Mesendoderm (in vitro differentiated cells): ENCODE data around the gene TYW1B.
"Not testable (repeated sequence)": the region's sequence is repeated elsewhere in the genome, so short reads cannot be mapped to it uniquely, and the experiment has no call there.

Experiments
- DNase-seq: peaks from one replicate; pipeline ENCODE4 v3.0.0; 2013
- H2AK5ac ChIP-seq: 2 replicates; pipeline ENCODE4 v1.6.1; 2013; ENCODE audit warnings: low read length, inconsistent platforms
- H2BK120ac ChIP-seq: 2 replicates; pipeline ENCODE4 v1.6.1; 2013; ENCODE audit warnings: low read depth, mild to moderate bottlenecking, low read length, moderate library complexity, mixed read lengths
- H2BK15ac ChIP-seq: replicated peaks from 2 replicates; pipeline ENCODE4 v1.6.1; 2013; ENCODE audit warnings: low read depth, mild to moderate bottlenecking, moderate library complexity
- H2BK5ac ChIP-seq: 2 replicates; pipeline ENCODE4 v1.6.1; 2013; ENCODE audit warnings: low read length, inconsistent platforms
- H3K18ac ChIP-seq: 2 replicates; pipeline ENCODE4 v1.6.1; 2013; ENCODE audit warnings: mild to moderate bottlenecking, low read length, mixed read lengths
- H3K23ac ChIP-seq: one replicate; pipeline ENCODE4 v1.6.1; 2013; ENCODE audit warnings: low read length
- H3K27ac ChIP-seq: 2 replicates; pipeline ENCODE4 v1.5.1; 2013; ENCODE audit warnings: low read depth, mild to moderate bottlenecking, inconsistent platforms, low read length, moderate library complexity
- H3K27me3 ChIP-seq: 2 replicates; pipeline ENCODE4 v1.6.1; 2013; ENCODE audit warnings: low read length, control low read depth, mild to moderate bottlenecking, inconsistent platforms; ENCODE audit not compliant: insufficient read depth, poor library complexity
- H3K36me3 ChIP-seq: 2 replicates; pipeline ENCODE4 v1.6.1; 2013; ENCODE audit warnings: low read length, inconsistent platforms; ENCODE audit not compliant: control insufficient read depth, insufficient read depth
- H3K4ac ChIP-seq: one replicate; pipeline ENCODE4 v1.6.1; 2013; ENCODE audit warnings: low read depth, mild to moderate bottlenecking, low read length, moderate library complexity
- H3K4me1 ChIP-seq: 2 replicates; pipeline ENCODE4 v1.6.1; 2013; ENCODE audit warnings: low read depth, low read length, inconsistent platforms; ENCODE audit not compliant: control insufficient read depth
- H3K4me2 ChIP-seq: 2 replicates; pipeline ENCODE4 v1.6.1; 2013; ENCODE audit warnings: low read length
- H3K4me3 ChIP-seq: 2 replicates; pipeline ENCODE4 v1.5.1; 2013; ENCODE audit warnings: mild to moderate bottlenecking, low read length
- H3K56ac ChIP-seq: one replicate; pipeline ENCODE4 v1.6.1; 2013; ENCODE audit warnings: low read length
- H3K79me1 ChIP-seq: 2 replicates; pipeline ENCODE4 v1.6.1; 2013; ENCODE audit warnings: low read length, inconsistent platforms
- H3K79me2 ChIP-seq: 2 replicates; pipeline ENCODE4 v1.6.1; 2013; ENCODE audit warnings: mild to moderate bottlenecking, low read length; ENCODE audit not compliant: control insufficient read depth, insufficient read depth
- H3K9ac ChIP-seq: 2 replicates; pipeline ENCODE4 v1.6.1; 2013; ENCODE audit warnings: low read length, inconsistent platforms
- H4K5ac ChIP-seq: one replicate; pipeline ENCODE4 v1.6.1; 2013; ENCODE audit warnings: low read length
- H4K8ac ChIP-seq: one replicate; pipeline ENCODE4 v1.6.1; 2013; ENCODE audit warnings: low read depth, mild to moderate bottlenecking, control low read depth, low read length, moderate library complexity
- WGBS: extraction: QIAGEN DNeasy Blood & Tissue Kit; methylation state at CpG from one replicate; pipeline ENCODE4 v1.1.7; 2013; ENCODE audit warnings: low lambda C conversion rate, missing lambda C conversion rate; ENCODE audit not compliant: insufficient coverage; ENCODE audit errors: extremely low coverage; 5-methylcytosine and 5-hydroxymethylcytosine counted together

Gene TYW1B

DNA sequence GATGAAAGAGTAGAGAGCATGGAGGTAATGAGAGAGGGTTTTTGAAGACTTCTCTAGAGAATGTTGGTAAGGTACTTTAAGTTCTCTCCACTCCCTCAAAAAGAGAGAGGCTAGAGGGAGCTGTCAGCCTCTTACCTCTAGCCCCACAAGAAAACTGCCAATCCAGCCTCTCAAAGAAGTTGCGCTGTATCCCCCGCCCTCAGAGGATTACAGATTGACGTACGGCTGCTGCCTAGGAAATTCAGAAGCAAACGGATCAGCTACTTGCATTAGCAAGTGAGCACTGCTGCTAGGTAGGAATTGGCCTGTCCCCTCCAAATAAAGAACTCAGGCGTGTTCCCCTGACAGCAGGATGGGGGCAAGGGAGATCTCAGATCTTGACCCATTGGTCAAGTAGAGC lies 34.2 kb downstream of the TYW1B start:
- Histone ChIP-seq H3K27me3 (no peaks in the 10 kb centered on the region), H2BK5ac (no peak overlapping the region), H3K4ac (no peak overlapping the region), H3K79me1 (no peaks in the 10 kb centered on the region), H3K9ac (no peak overlapping the region), H2BK120ac (no peak overlapping the region), H3K79me2 (no peaks in the 10 kb centered on the region), H3K4me3 (no peak overlapping the region), H2BK15ac (no peak overlapping the region), H4K5ac (no peak overlapping the region), H3K56ac (no peak overlapping the region), H2AK5ac (no peak overlapping the region), H3K27ac (no peak overlapping the region), H3K4me2 (no peak overlapping the region), H3K23ac (no peak overlapping the region), H3K36me3 (no peaks in the 10 kb centered on the region), H3K18ac (no peak overlapping the region), H3K4me1 (no peaks in the 10 kb centered on the region), H4K8ac (no peak overlapping the region)
- WGBS = no CpG with 5 or more reads among the region's 6 CpGs
- DNase-seq = no peak

DNA sequence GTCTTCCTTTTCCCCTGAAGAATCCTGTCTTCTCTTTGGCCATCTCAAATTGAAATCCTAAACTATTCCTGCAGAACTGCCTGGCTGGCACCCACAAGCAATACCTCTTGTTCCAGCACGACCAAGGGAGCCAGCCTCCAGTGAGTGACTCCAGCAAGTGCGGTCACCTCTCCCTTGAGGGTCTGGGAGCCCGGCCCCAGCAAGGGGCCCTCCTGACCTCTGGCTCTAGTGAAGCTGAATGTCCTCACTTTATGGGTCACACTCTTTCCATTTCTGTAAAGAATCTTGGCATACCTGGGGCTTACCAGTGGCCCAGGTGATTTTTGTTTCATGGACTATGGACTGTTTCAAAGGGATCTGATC lies 37.3 kb downstream of the TYW1B start:
- H3K18ac ChIP-seq, H3K4me2 ChIP-seq, H2BK120ac ChIP-seq, H4K5ac ChIP-seq, H3K79me2 ChIP-seq, H2BK5ac ChIP-seq, H3K36me3 ChIP-seq, H3K27me3 ChIP-seq, H3K9ac ChIP-seq, H3K4me1 ChIP-seq, H3K23ac ChIP-seq, H3K4ac ChIP-seq, DNase-seq, H3K4me3 ChIP-seq, H3K56ac ChIP-seq, H3K27ac ChIP-seq, H2BK15ac ChIP-seq, H2AK5ac ChIP-seq, H3K79me1 ChIP-seq, H4K8ac ChIP-seq: not testable (repeated sequence)
- WGBS = no CpG with 5 or more reads among the region's 3 CpGs

DNA sequence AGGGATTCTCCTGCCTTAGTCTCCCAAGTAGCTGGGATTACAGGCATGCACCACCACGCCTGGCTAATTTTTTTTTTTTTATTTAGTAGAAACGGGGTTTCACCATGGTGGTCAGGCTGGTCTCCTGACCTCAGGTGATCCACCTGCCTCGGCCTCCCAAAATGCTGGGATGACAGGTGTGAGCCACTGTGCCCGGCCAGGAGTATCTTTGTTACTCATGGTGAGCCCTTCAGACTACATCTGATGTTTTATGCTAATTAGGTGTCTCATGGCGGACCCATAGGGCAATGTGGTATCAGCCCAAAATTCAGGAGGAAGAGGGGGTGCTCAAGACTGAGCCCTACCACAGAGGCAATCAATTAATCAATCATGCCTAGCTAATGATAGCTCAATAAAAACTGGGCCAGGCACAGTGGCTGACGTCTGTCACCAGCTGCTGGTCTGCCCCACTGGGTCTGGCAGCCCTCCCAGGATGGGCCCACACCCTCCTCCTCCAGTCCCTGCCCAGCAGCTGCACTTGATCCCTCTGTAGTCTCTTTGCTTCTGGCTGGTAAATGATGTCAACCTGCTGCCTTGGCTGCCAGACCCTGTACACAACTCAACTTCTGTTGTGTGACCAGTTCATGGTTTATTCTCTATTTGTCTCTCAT lies 37.8 kb downstream of the TYW1B start:
- not testable (repeated sequence) for H3K27ac ChIP-seq, H3K4me1 ChIP-seq, H3K79me1 ChIP-seq, H3K79me2 ChIP-seq, H3K9ac ChIP-seq, H2BK5ac ChIP-seq, H2BK15ac ChIP-seq, H3K4me2 ChIP-seq, H3K18ac ChIP-seq, H2BK120ac ChIP-seq, H3K27me3 ChIP-seq, H2AK5ac ChIP-seq, H3K56ac ChIP-seq, H4K5ac ChIP-seq, H3K36me3 ChIP-seq, H3K4ac ChIP-seq, H4K8ac ChIP-seq, H3K23ac ChIP-seq, DNase-seq, H3K4me3 ChIP-seq
- no CpG with 5 or more reads among the region's 6 CpGs for WGBS

DNA sequence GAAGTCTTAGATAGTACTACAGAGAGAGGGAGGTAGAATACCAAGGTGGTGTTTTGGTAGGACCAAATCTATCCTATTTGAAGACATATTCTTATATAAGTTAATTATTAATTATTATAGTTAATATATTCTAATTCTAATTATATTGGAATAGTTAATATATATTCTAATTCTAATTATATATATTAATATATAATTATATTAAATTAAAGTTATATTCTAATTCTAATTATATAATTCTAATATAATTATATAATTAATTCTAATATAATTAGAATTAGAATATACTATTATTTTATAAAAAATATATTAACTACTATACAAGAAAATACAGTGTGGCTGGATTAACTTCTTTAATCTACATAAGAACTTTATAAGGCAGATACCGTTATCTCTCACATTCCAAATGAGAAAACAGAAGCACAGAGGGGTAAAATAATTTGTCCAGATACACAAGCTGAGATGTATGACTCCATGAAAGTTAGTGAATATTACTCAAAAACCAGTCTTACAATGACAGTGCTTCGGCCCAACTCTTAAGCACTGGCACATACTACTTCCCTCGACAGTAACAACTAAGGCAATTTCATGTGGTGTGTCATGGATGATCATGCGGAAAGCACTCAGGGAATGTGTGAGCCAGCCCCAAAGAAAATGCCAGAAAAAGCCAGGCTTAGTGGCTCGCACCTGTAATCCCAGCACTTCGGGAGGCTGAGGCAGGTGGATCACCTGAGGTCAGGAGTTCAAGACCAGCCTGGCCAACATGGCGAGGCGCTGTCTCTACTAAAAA lies 42.6 kb downstream of the TYW1B start:
- Histone ChIP-seq H3K4me1 (no peaks in the 10 kb centered on the region), H3K56ac (no peak overlapping the region), H3K18ac (no peak overlapping the region), H3K4me3 (no peak overlapping the region), H3K9ac (no peak overlapping the region), H2BK5ac (no peak overlapping the region), H2BK15ac (no peak overlapping the region), H3K4me2 (no peak overlapping the region), H4K8ac (no peak overlapping the region), H3K4ac (no peak overlapping the region), H3K27ac (no peak overlapping the region), H2BK120ac (no peak overlapping the region), H3K36me3 (no peaks in the 10 kb centered on the region), H2AK5ac (no peak overlapping the region), H3K79me2 (no peaks in the 10 kb centered on the region), H4K5ac (no peak overlapping the region), H3K27me3 (no peaks in the 10 kb centered on the region), H3K23ac (no peak overlapping the region), H3K79me1 (no peaks in the 10 kb centered on the region)
- no CpG with 5 or more reads among the region's 8 CpGs for WGBS
- DNase-seq = peak; percentile 32

DNA sequence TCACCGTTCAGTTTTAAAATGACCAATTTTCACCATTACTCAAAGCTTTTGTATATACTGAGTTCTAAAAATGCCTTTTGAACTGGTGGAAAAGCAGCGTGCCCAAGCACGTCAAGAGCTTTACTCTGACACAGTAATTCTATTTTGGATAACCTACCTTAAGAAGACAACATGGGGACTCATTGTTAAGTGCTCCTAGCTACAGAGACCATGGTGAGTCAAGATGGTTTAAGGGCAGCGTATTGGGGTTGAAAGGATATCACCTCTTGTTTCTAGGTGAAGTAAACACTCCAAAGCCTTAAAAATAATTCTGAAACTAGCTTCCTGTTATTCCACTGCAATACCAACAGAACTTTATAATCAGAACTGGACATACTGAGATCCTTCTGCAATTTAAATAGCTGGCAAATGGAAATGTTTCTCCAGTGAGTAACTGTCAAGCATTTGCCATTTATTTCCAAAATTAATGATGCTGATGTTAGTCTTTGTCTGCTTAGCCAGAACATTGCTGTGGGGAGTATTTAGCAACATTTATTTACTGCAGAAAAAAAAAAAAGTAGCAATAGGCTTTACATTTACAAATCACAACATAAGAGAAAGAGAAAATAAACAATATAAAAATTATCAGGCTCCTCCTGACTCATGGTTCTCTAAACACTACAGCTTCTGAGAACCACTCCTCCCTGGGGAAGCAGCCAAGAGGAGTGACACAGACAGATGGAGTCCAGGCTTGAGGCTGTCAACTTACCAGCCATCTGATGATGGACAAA lies 44.2 kb downstream of the TYW1B start:
- not testable (repeated sequence) for H3K27me3 ChIP-seq, H2BK5ac ChIP-seq, H3K4me3 ChIP-seq, H3K4me2 ChIP-seq, H3K9ac ChIP-seq, H2AK5ac ChIP-seq, H3K79me2 ChIP-seq, H3K4ac ChIP-seq, H4K8ac ChIP-seq, H2BK120ac ChIP-seq, H3K4me1 ChIP-seq, H3K23ac ChIP-seq, H3K18ac ChIP-seq, H3K27ac ChIP-seq, H4K5ac ChIP-seq, H3K56ac ChIP-seq, H3K79me1 ChIP-seq, H3K36me3 ChIP-seq, DNase-seq, H2BK15ac ChIP-seq
- WGBS = no CpG with 5 or more reads among the region's 4 CpGs
